Mesendoderm (in vitro differentiated cells): ENCODE results near the gene ARHGAP6.

Experiments used
- DNase-seq: peaks from one replicate; pipeline ENCODE4 v3.0.0; 2013
- H2AK5ac ChIP-seq: 2 replicates; pipeline ENCODE4 v1.6.1; 2013; ENCODE audit warnings: low read length, inconsistent platforms
- H2BK120ac ChIP-seq: 2 replicates; pipeline ENCODE4 v1.6.1; 2013; ENCODE audit warnings: low read depth, mild to moderate bottlenecking, low read length, moderate library complexity, mixed read lengths
- H2BK15ac ChIP-seq: replicated peaks from 2 replicates; pipeline ENCODE4 v1.6.1; 2013; ENCODE audit warnings: low read depth, mild to moderate bottlenecking, moderate library complexity
- H2BK5ac ChIP-seq: 2 replicates; pipeline ENCODE4 v1.6.1; 2013; ENCODE audit warnings: low read length, inconsistent platforms
- H3K18ac ChIP-seq: 2 replicates; pipeline ENCODE4 v1.6.1; 2013; ENCODE audit warnings: mild to moderate bottlenecking, low read length, mixed read lengths
- H3K23ac ChIP-seq: one replicate; pipeline ENCODE4 v1.6.1; 2013; ENCODE audit warnings: low read length
- H3K27ac ChIP-seq: 2 replicates; pipeline ENCODE4 v1.5.1; 2013; ENCODE audit warnings: low read depth, mild to moderate bottlenecking, inconsistent platforms, low read length, moderate library complexity
- H3K27me3 ChIP-seq: 2 replicates; pipeline ENCODE4 v1.6.1; 2013; ENCODE audit warnings: low read length, control low read depth, mild to moderate bottlenecking, inconsistent platforms; ENCODE audit not compliant: insufficient read depth, poor library complexity
- H3K36me3 ChIP-seq: 2 replicates; pipeline ENCODE4 v1.6.1; 2013; ENCODE audit warnings: low read length, inconsistent platforms; ENCODE audit not compliant: control insufficient read depth, insufficient read depth
- H3K4ac ChIP-seq: one replicate; pipeline ENCODE4 v1.6.1; 2013; ENCODE audit warnings: low read depth, mild to moderate bottlenecking, low read length, moderate library complexity
- H3K4me1 ChIP-seq: 2 replicates; pipeline ENCODE4 v1.6.1; 2013; ENCODE audit warnings: low read depth, low read length, inconsistent platforms; ENCODE audit not compliant: control insufficient read depth
- H3K4me2 ChIP-seq: 2 replicates; pipeline ENCODE4 v1.6.1; 2013; ENCODE audit warnings: low read length
- H3K4me3 ChIP-seq: 2 replicates; pipeline ENCODE4 v1.5.1; 2013; ENCODE audit warnings: mild to moderate bottlenecking, low read length
- H3K56ac ChIP-seq: one replicate; pipeline ENCODE4 v1.6.1; 2013; ENCODE audit warnings: low read length
- H3K79me1 ChIP-seq: 2 replicates; pipeline ENCODE4 v1.6.1; 2013; ENCODE audit warnings: low read length, inconsistent platforms
- H3K79me2 ChIP-seq: 2 replicates; pipeline ENCODE4 v1.6.1; 2013; ENCODE audit warnings: mild to moderate bottlenecking, low read length; ENCODE audit not compliant: control insufficient read depth, insufficient read depth
- H3K9ac ChIP-seq: 2 replicates; pipeline ENCODE4 v1.6.1; 2013; ENCODE audit warnings: low read length, inconsistent platforms
- H4K5ac ChIP-seq: one replicate; pipeline ENCODE4 v1.6.1; 2013; ENCODE audit warnings: low read length
- H4K8ac ChIP-seq: one replicate; pipeline ENCODE4 v1.6.1; 2013; ENCODE audit warnings: low read depth, mild to moderate bottlenecking, control low read depth, low read length, moderate library complexity
- WGBS: extraction: QIAGEN DNeasy Blood & Tissue Kit; methylation state at CpG from one replicate; pipeline ENCODE4 v1.1.7; 2013; ENCODE audit warnings: low lambda C conversion rate, missing lambda C conversion rate; ENCODE audit not compliant: insufficient coverage; ENCODE audit errors: extremely low coverage; 5-methylcytosine and 5-hydroxymethylcytosine counted together

The ARHGAP6 gene

DNA sequence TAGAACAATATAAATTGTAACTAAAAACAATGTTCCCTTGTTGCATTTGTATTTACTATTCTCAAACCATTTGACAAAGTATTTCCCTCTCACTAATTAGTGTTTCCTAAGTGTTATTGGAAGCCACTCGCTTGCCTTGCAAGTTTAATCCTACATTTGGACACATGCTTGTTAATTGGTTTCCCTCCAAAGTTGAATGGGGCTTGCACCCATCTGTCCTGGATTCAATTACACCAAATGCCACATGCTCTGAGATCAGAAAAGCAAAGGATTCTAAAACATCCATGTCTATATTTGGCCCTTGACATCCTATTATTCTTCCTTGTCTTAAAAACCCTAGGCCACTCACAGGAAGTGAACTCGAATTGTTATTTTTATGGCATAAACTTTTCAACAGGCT is 225.9 kb downstream of the ARHGAP6 start:
- H4K8ac ChIP-seq: no peak overlapping the region
- no peak overlapping the region for H3K4ac ChIP-seq
- H2AK5ac ChIP-seq: no peak overlapping the region
- H2BK5ac ChIP-seq: no peak overlapping the region
- H3K4me2 ChIP-seq: no peak overlapping the region
- no peak overlapping the region for H3K18ac ChIP-seq
- H3K27ac ChIP-seq: no peak overlapping the region
- no peak overlapping the region for H3K23ac ChIP-seq
- no CpG with 5 or more reads among the region's 2 CpGs for WGBS
- no peaks in the 10 kb centered on the region for H3K79me2 ChIP-seq
- H3K4me1 ChIP-seq: no peaks in the 10 kb centered on the region
- H3K9ac ChIP-seq: no peak overlapping the region
- no peak overlapping the region for H3K56ac ChIP-seq
- no peaks in the 10 kb centered on the region for H3K36me3 ChIP-seq
- H2BK120ac ChIP-seq: no peak overlapping the region
- no peak overlapping the region for H3K4me3 ChIP-seq
- no peak for DNase-seq
- no peak overlapping the region for H4K5ac ChIP-seq
- no peaks in the 10 kb centered on the region for H3K27me3 ChIP-seq
- H3K79me1 ChIP-seq: no peaks in the 10 kb centered on the region
- no peak overlapping the region for H2BK15ac ChIP-seq

GRCh38 chrX:11438767-11439166 is 227.0 kb downstream of the ARHGAP6 start:
- H3K79me2 ChIP-seq: no peaks in the 10 kb centered on the region
- H3K4me2 ChIP-seq: no peak overlapping the region
- no peak overlapping the region for H4K8ac ChIP-seq
- H2BK5ac ChIP-seq: no peak overlapping the region
- no peak overlapping the region for H3K4me3 ChIP-seq
- no CpG with 5 or more reads among the region's 4 CpGs for WGBS
- H3K23ac ChIP-seq: no peak overlapping the region
- H3K27ac ChIP-seq: no peak overlapping the region
- H3K27me3 ChIP-seq: no peaks in the 10 kb centered on the region
- no peak overlapping the region for H3K9ac ChIP-seq
- no peaks in the 10 kb centered on the region for H3K79me1 ChIP-seq
- H3K4ac ChIP-seq: no peak overlapping the region
- H4K5ac ChIP-seq: no peak overlapping the region
- H3K18ac ChIP-seq: no peak overlapping the region
- H2AK5ac ChIP-seq: no peak overlapping the region
- no peak overlapping the region for H2BK15ac ChIP-seq
- H3K56ac ChIP-seq: no peak overlapping the region
- no peak for DNase-seq
- H2BK120ac ChIP-seq: no peak overlapping the region
- no peaks in the 10 kb centered on the region for H3K4me1 ChIP-seq
- no peaks in the 10 kb centered on the region for H3K36me3 ChIP-seq

- Histone ChIP-seq H4K5ac (no peak overlapping the region), H3K4me2 (no peak overlapping the region), H3K27me3 (no peaks in the 10 kb centered on the region), H3K23ac (no peak overlapping the region), H3K4me3 (no peak overlapping the region), H3K18ac (no peak overlapping the region), H3K56ac (no peak overlapping the region), H2BK15ac (no peak overlapping the region), H3K9ac (no peak overlapping the region), H3K4ac (no peak overlapping the region), H4K8ac (no peak overlapping the region), H2BK5ac (no peak overlapping the region), H2BK120ac (no peak overlapping the region), H3K27ac (no peak overlapping the region), H3K79me2 (no peaks in the 10 kb centered on the region), H2AK5ac (no peak overlapping the region), H3K36me3 (no peaks in the 10 kb centered on the region), H3K4me1 (no peaks in the 10 kb centered on the region), H3K79me1 (no peaks in the 10 kb centered on the region)
- DNase-seq: no peak
- no CpG with 5 or more reads among the region's 2 CpGs for WGBS
Observed at GRCh38 chrX:11438380-11438723, 227.4 kb downstream of the ARHGAP6 start.

DNA sequence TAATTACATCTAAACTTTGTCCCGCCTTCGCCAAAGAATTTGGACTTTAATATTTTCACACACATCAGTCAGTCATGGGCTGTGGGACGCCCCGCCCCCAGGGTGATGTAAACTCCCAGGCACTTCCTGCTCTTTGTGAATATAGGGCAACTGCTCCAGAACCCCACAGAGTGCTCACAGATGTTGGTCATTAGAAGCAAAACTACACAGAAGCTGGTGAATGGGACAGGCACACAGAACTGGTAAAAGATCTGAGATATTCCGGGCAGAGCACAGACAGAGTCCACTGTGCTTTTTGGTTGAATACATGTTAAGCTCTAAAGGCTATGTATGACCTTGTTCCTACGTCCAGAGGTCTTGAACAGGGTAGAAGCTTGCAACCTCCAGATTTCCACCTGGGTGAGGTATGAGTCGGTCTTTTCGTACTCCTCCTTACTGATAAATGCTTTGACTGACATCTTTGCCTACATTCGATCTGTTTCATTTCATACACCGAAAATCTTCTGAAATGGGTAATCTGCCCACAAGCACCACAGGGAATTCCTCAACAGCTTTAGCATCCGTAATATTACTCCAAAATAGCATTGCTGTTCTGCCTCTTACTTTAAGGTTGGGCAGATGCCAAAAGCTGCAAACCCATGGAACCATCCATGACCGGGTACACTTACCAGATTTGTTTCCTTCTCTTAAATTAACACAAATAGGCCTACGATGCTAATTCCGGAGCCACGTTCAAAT is 227.9 kb downstream of the ARHGAP6 start:
- no peak overlapping the region for H2BK5ac ChIP-seq
- H3K23ac ChIP-seq: no peak overlapping the region
- H3K4me1 ChIP-seq: no peaks in the 10 kb centered on the region
- no peak overlapping the region for H2BK15ac ChIP-seq
- no peak overlapping the region for H3K18ac ChIP-seq
- DNase-seq: peak; percentile 13
- H2BK120ac ChIP-seq: no peak overlapping the region
- H4K8ac ChIP-seq: no peak overlapping the region
- no peaks in the 10 kb centered on the region for H3K79me2 ChIP-seq
- no peaks in the 10 kb centered on the region for H3K36me3 ChIP-seq
- no peak overlapping the region for H3K4ac ChIP-seq
- no CpG with 5 or more reads among the region's 15 CpGs for WGBS
- no peak overlapping the region for H4K5ac ChIP-seq
- H3K56ac ChIP-seq: no peak overlapping the region
- no peak overlapping the region for H3K4me2 ChIP-seq
- no peak overlapping the region for H2AK5ac ChIP-seq
- H3K9ac ChIP-seq: no peak overlapping the region
- H3K4me3 ChIP-seq: no peak overlapping the region
- no peak overlapping the region for H3K27ac ChIP-seq
- no peaks in the 10 kb centered on the region for H3K79me1 ChIP-seq
- no peaks in the 10 kb centered on the region for H3K27me3 ChIP-seq

GRCh38 chrX:11435568-11435967 is 230.2 kb downstream of the ARHGAP6 start:
- Histone ChIP-seq H3K18ac (no peak overlapping the region), H2BK15ac (no peak overlapping the region), H2BK5ac (no peak overlapping the region), H4K5ac (no peak overlapping the region), H3K79me1 (no peaks in the 10 kb centered on the region), H3K9ac (no peak overlapping the region), H2BK120ac (no peak overlapping the region), H3K4me1 (no peaks in the 10 kb centered on the region), H3K23ac (no peak overlapping the region), H3K4ac (no peak overlapping the region), H3K4me3 (no peak overlapping the region), H3K79me2 (no peaks in the 10 kb centered on the region), H3K36me3 (no peaks in the 10 kb centered on the region), H4K8ac (no peak overlapping the region), H2AK5ac (no peak overlapping the region), H3K56ac (no peak overlapping the region), H3K27ac (no peak overlapping the region), H3K27me3 (no peaks in the 10 kb centered on the region), H3K4me2 (no peak overlapping the region)
- WGBS: no CpG with 5 or more reads among the region's 4 CpGs
- DNase-seq: no peak

DNA sequence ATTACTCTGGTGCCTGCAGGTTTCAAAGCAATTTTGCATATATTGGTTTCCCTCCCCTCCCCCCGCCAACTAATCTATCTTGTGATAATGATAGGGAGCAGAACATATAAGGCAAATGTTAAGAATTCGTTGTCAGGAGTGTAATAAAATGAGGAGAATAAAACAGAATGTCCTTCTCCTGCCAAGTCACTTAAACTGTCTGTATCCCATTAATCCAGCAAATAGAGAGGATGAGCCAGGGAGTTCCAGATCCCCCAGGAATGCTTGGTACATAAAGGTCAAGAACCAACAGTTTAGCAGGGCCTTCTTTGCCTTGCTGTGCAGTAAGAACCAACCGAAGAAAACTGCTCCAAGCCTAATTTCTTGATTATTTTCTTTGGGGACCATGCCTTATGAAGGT is 231.1 kb downstream of the ARHGAP6 start:
- H3K79me2 ChIP-seq: no peaks in the 10 kb centered on the region
- H4K8ac ChIP-seq: no peak overlapping the region
- no CpG with 5 or more reads among the region's 3 CpGs for WGBS
- no peak overlapping the region for H2BK15ac ChIP-seq
- H3K18ac ChIP-seq: no peak overlapping the region
- H4K5ac ChIP-seq: no peak overlapping the region
- no peak overlapping the region for H3K9ac ChIP-seq
- no peak overlapping the region for H3K4me3 ChIP-seq
- no peak overlapping the region for H3K56ac ChIP-seq
- H3K79me1 ChIP-seq: no peaks in the 10 kb centered on the region
- no peak overlapping the region for H2BK5ac ChIP-seq
- no peaks in the 10 kb centered on the region for H3K27me3 ChIP-seq
- H3K27ac ChIP-seq: no peak overlapping the region
- H3K4me2 ChIP-seq: no peak overlapping the region
- no peak for DNase-seq
- no peak overlapping the region for H2BK120ac ChIP-seq
- no peaks in the 10 kb centered on the region for H3K4me1 ChIP-seq
- H3K4ac ChIP-seq: no peak overlapping the region
- H3K36me3 ChIP-seq: no peaks in the 10 kb centered on the region
- H2AK5ac ChIP-seq: no peak overlapping the region
- H3K23ac ChIP-seq: no peak overlapping the region
